GM12864 (cell line): ENCODE measurements around the gene AMPH.

Experiments used
- DNase-seq: peaks from one replicate; pipeline ENCODE4 v3.0.0-alpha.2; 2011; ENCODE audit warnings: low read depth
- H3K4me3 ChIP-seq: 2 replicates; pipeline ENCODE4 v1.5.1; 2011; ENCODE audit warnings: mild to moderate bottlenecking, low read depth, low read length, control low read depth
- TF ChIP-seq, protein P1 (sequence below): IDR thresholded peaks from 2 replicates; pipeline ENCODE4 v1.5.1; 2011; ENCODE audit warnings: low read depth, mild to moderate bottlenecking, moderate library complexity, low read length, control low read depth, inconsistent platforms; ENCODE audit errors: missing control alignments

The AMPH gene

DNA sequence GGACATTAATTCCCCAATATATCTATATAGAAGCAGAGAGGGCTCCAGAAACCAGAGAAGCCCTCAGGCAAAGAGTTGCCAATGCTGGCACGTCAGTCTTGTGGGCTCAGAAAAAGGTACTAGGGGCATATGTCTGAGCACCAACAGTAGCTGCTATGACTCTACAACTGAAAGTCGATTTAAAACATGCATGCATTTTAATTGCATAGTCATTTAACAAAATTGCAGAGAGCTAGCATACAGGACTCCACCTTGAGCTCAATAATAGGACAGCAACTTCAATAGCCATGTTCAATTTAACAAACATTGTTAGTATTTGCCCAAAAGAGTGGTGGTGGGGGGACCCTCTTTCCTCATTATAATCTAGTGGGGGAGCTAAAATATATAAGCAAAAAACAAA lies 126.5 kb downstream of the AMPH start:
- no peak for DNase-seq
- TF ChIP-seq, protein P1, sequence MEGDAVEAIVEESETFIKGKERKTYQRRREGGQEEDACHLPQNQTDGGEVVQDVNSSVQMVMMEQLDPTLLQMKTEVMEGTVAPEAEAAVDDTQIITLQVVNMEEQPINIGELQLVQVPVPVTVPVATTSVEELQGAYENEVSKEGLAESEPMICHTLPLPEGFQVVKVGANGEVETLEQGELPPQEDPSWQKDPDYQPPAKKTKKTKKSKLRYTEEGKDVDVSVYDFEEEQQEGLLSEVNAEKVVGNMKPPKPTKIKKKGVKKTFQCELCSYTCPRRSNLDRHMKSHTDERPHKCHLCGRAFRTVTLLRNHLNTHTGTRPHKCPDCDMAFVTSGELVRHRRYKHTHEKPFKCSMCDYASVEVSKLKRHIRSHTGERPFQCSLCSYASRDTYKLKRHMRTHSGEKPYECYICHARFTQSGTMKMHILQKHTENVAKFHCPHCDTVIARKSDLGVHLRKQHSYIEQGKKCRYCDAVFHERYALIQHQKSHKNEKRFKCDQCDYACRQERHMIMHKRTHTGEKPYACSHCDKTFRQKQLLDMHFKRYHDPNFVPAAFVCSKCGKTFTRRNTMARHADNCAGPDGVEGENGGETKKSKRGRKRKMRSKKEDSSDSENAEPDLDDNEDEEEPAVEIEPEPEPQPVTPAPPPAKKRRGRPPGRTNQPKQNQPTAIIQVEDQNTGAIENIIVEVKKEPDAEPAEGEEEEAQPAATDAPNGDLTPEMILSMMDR: no peak
- H3K4me3 ChIP-seq: no peak overlapping the region

DNA sequence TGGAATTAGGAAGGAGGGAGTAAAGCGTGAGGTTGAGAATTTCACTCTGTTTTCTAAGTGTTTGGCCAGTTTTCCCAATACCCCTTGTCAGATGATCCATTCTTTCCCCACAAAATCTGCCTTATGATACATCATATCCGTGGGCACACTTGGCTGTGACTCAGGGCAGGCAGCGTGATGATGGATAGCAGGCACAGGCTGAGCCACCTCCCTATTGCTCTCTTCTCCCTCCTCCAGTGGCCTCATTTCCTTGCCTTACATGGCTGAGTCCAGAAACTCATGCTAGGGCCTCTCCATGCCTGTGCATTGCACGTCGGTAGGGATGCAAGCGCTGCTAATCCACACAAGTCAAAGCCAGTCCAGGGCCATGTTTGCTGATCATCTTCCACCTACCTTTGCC lies 128.3 kb downstream of the AMPH start:
- no peak for DNase-seq
- no peak overlapping the region for H3K4me3 ChIP-seq
- TF ChIP-seq, protein P1: no peak

DNA sequence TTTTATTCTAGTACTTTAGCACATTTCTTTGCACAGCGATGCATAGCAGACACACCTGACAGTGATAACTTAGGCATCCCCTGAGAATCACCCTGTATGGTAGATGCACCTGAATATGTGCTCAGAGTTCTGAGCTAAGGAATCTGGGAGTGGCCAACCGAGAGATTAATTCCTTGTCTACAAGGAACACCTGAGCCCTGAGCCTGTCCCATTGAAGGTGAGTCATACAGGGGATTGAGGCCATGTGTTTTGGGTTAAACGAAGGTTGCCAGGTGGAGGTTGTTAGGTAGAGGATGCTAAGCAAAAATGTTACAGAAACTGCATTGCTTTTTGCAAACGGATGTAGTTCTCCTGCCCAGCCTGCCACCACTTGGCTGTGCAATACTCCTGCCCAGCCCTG lies 128.9 kb downstream of the AMPH start:
- H3K4me3 ChIP-seq: no peak overlapping the region
- no peak for DNase-seq
- TF ChIP-seq, protein P1: no peak

DNA sequence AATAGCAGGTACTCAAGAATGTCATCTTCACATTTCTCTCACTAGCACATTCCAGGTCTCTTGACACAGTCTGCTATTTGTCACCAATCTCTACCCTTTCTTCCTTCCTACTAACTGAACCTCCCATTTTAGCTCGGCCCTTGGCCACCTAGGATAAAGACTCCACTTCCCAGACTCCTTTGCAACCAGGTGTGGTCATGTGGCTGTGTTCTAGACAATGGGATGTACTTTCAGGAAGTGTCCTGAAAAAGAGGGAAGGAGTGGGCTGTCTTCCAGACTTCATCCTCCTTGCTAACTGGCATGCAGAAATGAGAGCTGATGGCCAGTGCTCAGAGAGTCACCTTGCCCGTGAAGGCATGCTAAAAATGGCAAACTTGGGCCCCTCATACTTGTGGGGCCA lies 139.2 kb downstream of the AMPH start:
- no peak for DNase-seq
- TF ChIP-seq, protein P1: no peak
- no peak overlapping the region for H3K4me3 ChIP-seq

DNA sequence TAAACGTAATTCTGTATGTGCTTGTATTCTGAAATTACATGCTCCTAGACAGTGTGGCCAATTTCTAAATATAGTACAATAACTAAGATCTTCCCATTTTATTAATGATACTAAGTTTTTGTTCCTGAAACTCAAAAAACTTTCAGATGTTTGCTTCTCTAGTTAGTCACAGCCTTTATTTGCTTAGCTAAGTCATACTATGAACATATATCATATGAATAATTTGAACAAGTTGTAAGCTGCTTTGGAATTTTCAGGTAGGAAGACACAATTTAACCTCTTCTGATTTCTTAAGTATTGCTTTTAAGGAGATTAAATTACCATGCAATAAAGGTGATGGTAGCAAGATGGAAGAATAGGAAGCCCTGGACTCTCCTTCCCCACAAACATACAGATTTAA lies 148.7 kb downstream of the AMPH start:
- TF ChIP-seq, protein P1: no peak
- no peak overlapping the region for H3K4me3 ChIP-seq
- DNase-seq: no peak

DNA sequence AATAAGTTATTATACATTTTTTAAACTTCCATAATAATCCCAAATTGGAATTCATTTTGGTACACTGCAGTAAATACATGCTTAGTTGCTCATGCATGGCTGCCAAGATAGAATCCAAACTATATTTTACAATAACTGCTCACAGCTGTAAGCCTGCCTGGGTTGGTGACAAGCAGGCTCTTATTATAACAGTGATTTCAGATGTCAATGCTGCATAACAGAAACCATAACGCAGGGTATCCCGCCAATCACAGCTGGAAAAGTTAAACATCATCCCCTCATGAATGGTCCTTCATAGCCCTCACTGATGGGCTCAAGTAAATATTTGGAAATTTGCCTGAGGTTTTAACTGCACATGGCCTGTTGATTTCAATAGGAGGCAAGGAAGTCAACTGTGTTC lies 149.8 kb downstream of the AMPH start:
- no peak for DNase-seq
- no peak overlapping the region for H3K4me3 ChIP-seq
- TF ChIP-seq, protein P1: no peak

DNA sequence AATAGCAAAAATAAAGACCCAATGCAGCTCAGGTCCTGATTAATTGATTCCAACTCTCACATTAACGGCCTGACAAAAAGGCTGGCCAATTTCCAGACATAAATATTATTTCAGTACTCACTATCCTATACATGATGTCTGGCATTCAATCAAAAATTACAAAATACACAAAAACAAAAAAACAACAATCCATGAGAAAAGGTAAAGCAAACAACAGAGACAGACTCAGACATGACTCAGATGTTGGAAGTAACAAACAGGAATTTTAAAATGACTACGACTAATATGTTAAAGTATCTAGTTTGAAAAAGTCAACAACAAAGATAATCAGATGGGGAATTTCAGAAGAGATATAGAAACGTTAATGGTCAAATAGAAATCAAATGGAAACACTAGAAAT lies 152.8 kb downstream of the AMPH start:
- no peak overlapping the region for H3K4me3 ChIP-seq
- TF ChIP-seq, protein P1: no peak
- no peak for DNase-seq
